HUES6 (cell line): ENCODE measurements around the gene LSM14A.
"Not testable (repeated sequence)": the region's sequence is repeated elsewhere in the genome, so short reads cannot be mapped to it uniquely, and the experiment has no call there.

Experiments
- H3K27ac ChIP-seq: 2 replicates; pipeline ENCODE4 v1.7.0; 2013; ENCODE audit warnings: low read depth, mild to moderate bottlenecking, low read length, inconsistent platforms
- H3K27me3 ChIP-seq: 2 replicates; pipeline ENCODE4 v1.6.1; 2013; ENCODE audit warnings: low read length; ENCODE audit not compliant: control insufficient read depth, insufficient read depth
- H3K36me3 ChIP-seq: 2 replicates; pipeline ENCODE4 v1.6.1; 2013; ENCODE audit warnings: low read length; ENCODE audit not compliant: control insufficient read depth, insufficient read depth
- H3K4me1 ChIP-seq: 2 replicates; pipeline ENCODE4 v1.6.1; 2013; ENCODE audit warnings: low read length; ENCODE audit not compliant: control insufficient read depth, insufficient read depth
- H3K4me3 ChIP-seq: 2 replicates; pipeline ENCODE4 v1.5.1; 2013; ENCODE audit warnings: low read depth, low read length
- H3K9ac ChIP-seq: one replicate; pipeline ENCODE4 v1.6.1; 2013; ENCODE audit warnings: mild to moderate bottlenecking, low read length
- H3K9me3 ChIP-seq: 2 replicates; pipeline ENCODE4 v1.6.1; 2013; ENCODE audit warnings: low read depth, low read length; ENCODE audit not compliant: control insufficient read depth, insufficient read depth

Gene LSM14A

GRCh38 chr19:34243876-34244578 lies 71.7 kb downstream of the LSM14A start:
- H3K4me1 ChIP-seq = no peaks in the 10 kb centered on the region
- no peak overlapping the region for H3K27ac ChIP-seq
- H3K9ac ChIP-seq = no peak overlapping the region

GRCh38 chr19:34244611-34245299 lies 72.5 kb downstream of the LSM14A start:
- Histone ChIP-seq H3K4me1 (no peaks in the 10 kb centered on the region), H3K27ac (no peak overlapping the region), H3K9ac (no peak overlapping the region), H3K27me3 (no peaks in the 10 kb centered on the region), H3K9me3 (no peaks in the 10 kb centered on the region), H3K4me3 (no peak overlapping the region), H3K36me3 (no peaks in the 10 kb centered on the region)

More at GRCh38 chr19:34243876-34244578, 71.7 kb downstream of the LSM14A start:
- Histone ChIP-seq H3K36me3 (no peaks in the 10 kb centered on the region), H3K27me3 (no peaks in the 10 kb centered on the region), H3K9me3 (no peaks in the 10 kb centered on the region), H3K4me3 (no peak overlapping the region)

GRCh38 chr19:34246340-34246739 lies 74.0 kb downstream of the LSM14A start:
- H3K9me3 ChIP-seq = no peaks in the 10 kb centered on the region
- H3K27me3 ChIP-seq = no peaks in the 10 kb centered on the region
- no peaks in the 10 kb centered on the region for H3K36me3 ChIP-seq
- H3K9ac ChIP-seq = no peak overlapping the region
- H3K4me1 ChIP-seq = no peaks in the 10 kb centered on the region
- H3K27ac ChIP-seq = no peak overlapping the region
- no peak overlapping the region for H3K4me3 ChIP-seq

- no peak overlapping the region for H3K9ac ChIP-seq
- H3K27ac ChIP-seq = no peak overlapping the region
- no peaks in the 10 kb centered on the region for H3K9me3 ChIP-seq
- H3K27me3 ChIP-seq = no peaks in the 10 kb centered on the region
- no peaks in the 10 kb centered on the region for H3K36me3 ChIP-seq
- H3K4me3 ChIP-seq = no peak overlapping the region
- no peaks in the 10 kb centered on the region for H3K4me1 ChIP-seq
These were observed 76.6 kb downstream of the LSM14A start for GRCh38 chr19:34248941-34249340.

GRCh38 chr19:34253167-34253566 lies 80.9 kb downstream of the LSM14A start:
- H3K9me3 ChIP-seq, H3K4me3 ChIP-seq, H3K9ac ChIP-seq, H3K4me1 ChIP-seq, H3K27ac ChIP-seq, H3K27me3 ChIP-seq, H3K36me3 ChIP-seq: not testable (repeated sequence)

- H3K9me3 ChIP-seq, H3K36me3 ChIP-seq, H3K4me1 ChIP-seq, H3K27me3 ChIP-seq: not testable (repeated sequence)
- Histone ChIP-seq H3K27ac (peak overlapping the region; percentile 80; the same call in 1 of the 2 replicates), H3K9ac (peak overlapping the region; percentile 79), H3K4me3 (peak overlapping the region; percentile 81)
These were observed 81.4 kb downstream of the LSM14A start for GRCh38 chr19:34253681-34254045.

- H3K4me3 ChIP-seq = peak within 1 kb of the TSS; percentile 81
- H3K4me1 ChIP-seq = no peaks in the 10 kb centered on the region
- H3K27ac ChIP-seq = peak within 1 kb of the TSS; percentile 80; the same call in 1 of the 2 replicates
- H3K27me3 ChIP-seq = no peaks in the 10 kb centered on the region
- H3K9me3 ChIP-seq = no peaks in the 10 kb centered on the region
- no peaks in the 10 kb centered on the region for H3K36me3 ChIP-seq
- peak within 1 kb of the TSS; percentile 79 for H3K9ac ChIP-seq
These were observed 81.9 kb downstream of the LSM14A start, which contains the start of gene GARRE1 for GRCh38 chr19:34254046-34254697. Gene GARRE1, plus strand, starts transcription at chr19:34254554. Its CDS starts 45,920 bp downstream, at chr19:34300474.

GRCh38 chr19:34254698-34255432 lies 82.6 kb downstream of the LSM14A start:
- Histone ChIP-seq H3K9me3 (no peaks in the 10 kb centered on the region), H3K4me3 (peak overlapping the region; percentile 81), H3K27ac (peak overlapping the region; percentile 75; the same call in 1 of the 2 replicates), H3K36me3 (no peaks in the 10 kb centered on the region), H3K4me1 (no peaks in the 10 kb centered on the region), H3K27me3 (no peaks in the 10 kb centered on the region), H3K9ac (peak overlapping the region; percentile 75)

GRCh38 chr19:34255546-34255945 lies 83.2 kb downstream of the LSM14A start:
- no peak overlapping the region for H3K27ac ChIP-seq
- H3K9ac ChIP-seq = peak overlapping the region; percentile 75
- peak overlapping the region; percentile 81 for H3K4me3 ChIP-seq
- H3K36me3 ChIP-seq = no peaks in the 10 kb centered on the region
- no peaks in the 10 kb centered on the region for H3K27me3 ChIP-seq
- H3K9me3 ChIP-seq = no peaks in the 10 kb centered on the region
- peaks cover under 1% of the 10 kb centered on the region for H3K4me1 ChIP-seq

- Histone ChIP-seq H3K4me3 (no peak overlapping the region), H3K36me3 (no peaks in the 10 kb centered on the region)
These were observed 84.7 kb downstream of the LSM14A start for GRCh38 chr19:34256835-34257558.

More at GRCh38 chr19:34256835-34257558, 84.7 kb downstream of the LSM14A start:
- no peaks in the 10 kb centered on the region for H3K27me3 ChIP-seq
- H3K4me1 ChIP-seq = peaks cover 15% of the 10 kb centered on the region
- no peak overlapping the region for H3K9ac ChIP-seq
- H3K27ac ChIP-seq = no peak overlapping the region
- no peaks in the 10 kb centered on the region for H3K9me3 ChIP-seq
